GM19468 (cell line): Measurements from ENCODE around the gene TIMP2.
"Not testable (repeated sequence)": the region's sequence is repeated elsewhere in the genome, so short reads cannot be mapped to it uniquely, and the experiment has no call there.

ENCODE experiments used
- ATAC-seq: cut with Tn5 transposase; IDR thresholded peaks from one replicate; pipeline ENCODE4 v1.9.1; 2021; ENCODE audit warnings: mild to moderate bottlenecking, moderate library complexity, moderate number of reproducible peaks; ENCODE audit not compliant: unreplicated experiment; ENCODE audit errors: extremely low read depth

Gene TIMP2

GRCh38 chr17:78925234-78925633, at the start of gene TIMP2:
Gene TIMP2 (minus strand): TSS chr17:78925387. CDS start chr17:78925088, 299 bp downstream.
- ATAC-seq, result no peak

- ATAC-seq, result no peak
Observed at GRCh38 chr17:78973792-78974520, 48.8 kb upstream of the TIMP2 start.

- ATAC-seq, result no peak
Observed at GRCh38 chr17:78973196-78973595, 48.0 kb upstream of the TIMP2 start.

GRCh38 chr17:78972507-78973105, 47.4 kb upstream of the TIMP2 start:
- no peak for ATAC-seq

GRCh38 chr17:78971756-78972506, 46.7 kb upstream of the TIMP2 start:
- no peak for ATAC-seq

GRCh38 chr17:78970834-78971755, 45.9 kb upstream of the TIMP2 start:
- ATAC-seq, result no peak

- no peak for ATAC-seq
Observed at GRCh38 chr17:78969865-78970264, 44.7 kb upstream of the TIMP2 start.

- ATAC-seq, result no peak
Observed at GRCh38 chr17:78967782-78968362, 42.7 kb upstream of the TIMP2 start.

GRCh38 chr17:78966910-78967600, 41.9 kb upstream of the TIMP2 start:
- ATAC-seq, result no peak

- ATAC-seq, result no peak
Observed at GRCh38 chr17:78966123-78966813, 41.1 kb upstream of the TIMP2 start.

GRCh38 chr17:78965491-78965924, 40.3 kb upstream of the TIMP2 start:
- no peak for ATAC-seq

GRCh38 chr17:78963378-78963777, 38.2 kb upstream of the TIMP2 start:
- ATAC-seq, result no peak

- ATAC-seq, result not testable (repeated sequence)
Observed at GRCh38 chr17:78962984-78963348, 37.8 kb upstream of the TIMP2 start.

- ATAC-seq, result no peak
Observed at GRCh38 chr17:78962345-78962983, 37.3 kb upstream of the TIMP2 start.

GRCh38 chr17:78961571-78961970, 36.4 kb upstream of the TIMP2 start:
- ATAC-seq, result no peak

- ATAC-seq, result no peak
Observed at GRCh38 chr17:78960928-78961327, 35.7 kb upstream of the TIMP2 start.

GRCh38 chr17:78959803-78960202, 34.6 kb upstream of the TIMP2 start:
- ATAC-seq, result no peak

- no peak for ATAC-seq
Observed at GRCh38 chr17:78958641-78959127, 33.5 kb upstream of the TIMP2 start.
